K562 (cell line): ENCODE measurements around the gene ITGB3BP. TPM values are rescaled to one million over a fixed set of nuclear protein-coding genes. Genes with fewer than 3 reads are reported as not detected.
A peak's percentile ranks its signal among the peaks of the same experiment; 100 is the strongest.

Experiments used
- CBX3 ChIP-seq, 2 experiments: IDR thresholded peaks; 1 replicate in 1 of 2; 2 replicates in 1 of 2; pipeline ENCODE4 v1.6.1; 2012; ENCODE audit warnings: inconsistent platforms in 2 of 2, low read length in 2 of 2, borderline replicate concordance in 1 of 2, control low read depth in 1 of 2
- DACH1 ChIP-seq: fragments of 450-650 bp; IDR thresholded peaks from 2 replicates; pipeline ENCODE4 v1.6.1; 2018; ENCODE audit not compliant: partially characterized antibody
- GTF2E2 ChIP-seq: fragments of 200-800 bp; sonication (Bioruptor generic); IDR thresholded peaks from 2 replicates; pipeline ENCODE4 v1.6.1; 2016; ENCODE audit warnings: missing genetic modification characterization, missing compliant biosample characterization
- JUN ChIP-seq, 2 experiments: sonication (generic) in 1 of 2; formaldehyde crosslinking in 1 of 2; IDR thresholded peaks; 2 replicates each; pipeline versions ENCODE4 v1.6.1 to v1.8.0; 2012 to 2022; ENCODE audit warnings: borderline replicate concordance in 2 of 2, mild to moderate bottlenecking in 2 of 2, improper control_type of control experiment in 1 of 2, low read depth in 1 of 2, low read length in 1 of 2, missing genetic modification reagents in 1 of 2
- MEIS2 ChIP-seq: fragments of 450-650 bp; IDR thresholded peaks from 2 replicates; pipeline ENCODE4 v1.6.1; 2014; ENCODE audit warnings: mild to moderate bottlenecking; ENCODE audit not compliant: partially characterized antibody
- PCBP2 ChIP-seq: fragments of 200-400 bp; formaldehyde crosslinking; IDR thresholded peaks from 2 replicates; pipeline ENCODE4 v1.6.1; 2018; ENCODE audit warnings: low read length, low read depth, mild to moderate bottlenecking, moderate library complexity; ENCODE audit not compliant: poor library complexity, severe bottlenecking
- POLR2G ChIP-seq: fragments of 200-400 bp; formaldehyde crosslinking; IDR thresholded peaks from 2 replicates; pipeline ENCODE4 v1.6.1; 2017; ENCODE audit warnings: low read depth, mild to moderate bottlenecking, antibody characterized with exemption, low read length, moderate library complexity
- PPARD ChIP-seq: fragments of 250-450 bp; sonication (Bioruptor Pico); IDR thresholded peaks from 2 replicates; pipeline ENCODE4 v1.8.0; 2022; ENCODE audit warnings: inconsistent platforms, mild to moderate bottlenecking, moderate library complexity
- RBM34 ChIP-seq: fragments of 200-400 bp; formaldehyde crosslinking; IDR thresholded peaks from 2 replicates; pipeline ENCODE4 v1.6.1; 2018; ENCODE audit warnings: low read length, borderline replicate concordance; ENCODE audit not compliant: insufficient read depth
- SMC3 ChIP-seq: conservative IDR thresholded peaks from 2 replicates; pipeline ENCODE4 v1.6.1; 2011; ENCODE audit warnings: low read depth, low read length, improper control_type of control experiment; ENCODE audit not compliant: insufficient read depth
- ZBTB11 ChIP-seq, 3 experiments: fragments of 200-800 bp in 1 of 3; fragments of 250-450 bp in 1 of 3; fragments of 450-650 bp in 1 of 3; sonication (Bioruptor Pico) in 1 of 3; sonication (Bioruptor generic) in 1 of 3; formaldehyde crosslinking in 1 of 3; IDR thresholded peaks; 2 replicates each; pipeline versions ENCODE4 v1.6.1 to v1.8.0; 2016 to 2022; ENCODE audit warnings: mild to moderate bottlenecking in 2 of 3, missing genetic modification characterization in 2 of 3, missing compliant biosample characterization in 1 of 3, moderate library complexity in 1 of 3
- ZBTB43 ChIP-seq: sonication (generic); formaldehyde crosslinking; IDR thresholded peaks from 2 replicates; pipeline ENCODE4 v1.8.0; 2023; ENCODE audit warnings: mild to moderate bottlenecking, missing genetic modification reagents
- ZBTB8A ChIP-seq: fragments of 450-650 bp; IDR thresholded peaks from 2 replicates; pipeline ENCODE4 v1.6.1; 2018; ENCODE audit warnings: mild to moderate bottlenecking, moderate library complexity; ENCODE audit not compliant: partially characterized antibody
- ZNF253 ChIP-seq: fragments of 250-450 bp; sonication (Bioruptor Pico); conservative IDR thresholded peaks from 2 replicates; pipeline ENCODE4 v1.6.1; 2021; ENCODE audit warnings: mild to moderate bottlenecking
- polyA plus RNA-seq, 8 experiments: library from polyadenylated mRNA; depleted of rRNA in 4 of 8; stranded (reverse) in 5 of 8; unstranded in 3 of 8; fragments of >200 nt; fragmentation: Nextera tagmentation in 2 of 8; fragmentation: Illumina TruSeq in 1 of 8; extraction: Ambion mirVana in 2 of 8; extraction: Trizol in 1 of 8; gene quantifications; 2 replicates each; pipeline versions ENCODE4 v1.2.1 to v1.2.3, GENCODE V29; 2011 to 2014; ENCODE audit warnings: inconsistent platforms in 1 of 8, missing spikeins in 1 of 8
- total RNA-seq, 7 experiments: library from RNA; depleted of rRNA in 6 of 7; stranded (reverse); fragments of >200 nt in 6 of 7; fragmentation: Illumina TruSeq in 2 of 7; extraction: Trizol in 2 of 7; gene quantifications; 2 replicates each; pipeline versions ENCODE4 v1.2.1 to v1.2.3, GENCODE V29; 2011 to 2021; ENCODE audit warnings: low replicate concordance in 1 of 7
- TF ChIP-seq, protein P1 (sequence below): fragments of 250-450 bp; sonication (Bioruptor Pico); IDR thresholded peaks from 2 replicates; pipeline ENCODE4 v1.4.0; 2020; ENCODE audit warnings: mild to moderate bottlenecking

The ITGB3BP gene
- total and polyA plus RNA-seq, 9 of the 15 experiments (the other 6 are each of a cell fraction or from before 2014, with no cell fraction given), result 62.8 to 151 (median 110) TPM

DNA sequence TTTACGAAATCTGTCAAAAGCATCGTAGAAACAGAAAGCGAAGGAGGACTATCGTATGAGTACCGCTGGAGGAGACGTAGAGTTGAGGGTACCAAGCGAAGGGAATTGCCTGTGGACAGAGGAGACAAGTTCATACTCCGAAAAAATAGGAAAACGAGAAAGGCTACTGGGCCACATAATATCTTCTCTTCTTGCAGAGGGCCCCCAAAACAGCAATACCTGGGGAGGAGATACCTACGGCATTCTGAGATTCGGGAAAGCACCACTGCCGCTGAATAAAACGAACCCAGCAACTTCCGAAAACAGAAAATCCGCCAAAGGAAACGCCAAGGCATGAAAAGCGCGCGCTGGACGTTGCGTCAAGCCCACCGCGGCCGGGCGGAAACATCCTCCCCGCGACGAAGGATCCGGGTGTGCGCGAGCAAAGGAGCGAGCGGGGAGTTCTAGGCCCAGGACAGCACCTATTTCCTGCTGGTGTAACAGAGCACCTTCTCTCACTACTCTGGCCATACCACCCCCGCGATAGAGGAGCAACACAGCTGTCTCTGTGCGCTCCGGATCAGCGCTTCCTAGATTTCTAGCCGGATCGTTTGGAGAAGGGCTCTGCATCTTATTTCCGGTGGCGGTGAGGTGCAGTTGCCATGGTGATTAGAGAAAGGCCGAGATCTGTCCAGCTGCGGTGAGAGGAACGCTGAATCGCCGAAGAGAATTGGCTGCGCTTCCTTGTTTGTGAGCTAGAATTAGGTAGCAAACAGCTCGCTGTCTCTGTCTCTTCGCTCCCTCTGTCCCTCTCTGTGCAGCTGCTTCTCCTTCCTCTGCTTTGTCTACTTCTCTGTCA is at the start of gene ITGB3BP, which contains the start of gene EFCAB7 (continued):
- TF ChIP-seq SMC3 (no peak), JUN (IDR thresholded peaks at IDR 0.05; ENCODE audit: borderline replicate concordance, low read depth, low read length) (no peak), JUN (CRISPR knock-in tag; IDR thresholded peaks at IDR 0.05; ENCODE audit: borderline replicate concordance) (0 out of 2 replicates have a peak, but pooled peaks have one; percentile 37), MEIS2 (peak; percentile 9), CBX3 (IDR thresholded peaks at IDR 0.05; ENCODE audit: borderline replicate concordance in 1 of 2, low read length in 2 of 2) (peak in 1 of 2 experiments; percentile 89; a peak in 2 of 3 replicates), POLR2G (peak; percentile 83), PCBP2 (no peak), ZBTB11 (CRISPR knock-in tag; IDR thresholded peaks at IDR 0.05) (peak; percentile 98 to 99 (median 99)), RBM34 (no peak), DACH1 (peak; percentile 78), ZBTB8A (no peak), GTF2E2 (tag) (peak; percentile 94), PPARD (CRISPR knock-in tag) (no peak), ZNF253 (CRISPR knock-in tag) (no peak), ZBTB43 (no peak)
- TF ChIP-seq, protein P1, sequence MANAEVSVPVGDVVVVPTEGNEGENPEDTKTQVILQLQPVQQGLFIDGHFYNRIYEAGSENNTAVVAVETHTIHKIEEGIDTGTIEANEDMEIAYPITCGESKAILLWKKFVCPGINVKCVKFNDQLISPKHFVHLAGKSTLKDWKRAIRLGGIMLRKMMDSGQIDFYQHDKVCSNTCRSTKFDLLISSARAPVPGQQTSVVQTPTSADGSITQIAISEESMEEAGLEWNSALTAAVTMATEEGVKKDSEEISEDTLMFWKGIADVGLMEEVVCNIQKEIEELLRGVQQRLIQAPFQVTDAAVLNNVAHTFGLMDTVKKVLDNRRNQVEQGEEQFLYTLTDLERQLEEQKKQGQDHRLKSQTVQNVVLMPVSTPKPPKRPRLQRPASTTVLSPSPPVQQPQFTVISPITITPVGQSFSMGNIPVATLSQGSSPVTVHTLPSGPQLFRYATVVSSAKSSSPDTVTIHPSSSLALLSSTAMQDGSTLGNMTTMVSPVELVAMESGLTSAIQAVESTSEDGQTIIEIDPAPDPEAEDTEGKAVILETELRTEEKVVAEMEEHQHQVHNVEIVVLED (CRISPR knock-in tag), result peak; percentile 88
